Sigmoid colon (tissue), 4 donors: ENCODE data around the gene FEZ2.

ENCODE experiments used
- CTCF ChIP-seq, 4 experiments: fragments of 450-650 bp in 3 of 4; fragments of 200-600 bp in 1 of 4; IDR thresholded peaks; one replicate each; pipeline ENCODE4 v1.5.1; 2016 to 2019; ENCODE audit warnings: antibody characterized with exemption in 4 of 4, mild to moderate bottlenecking in 3 of 4, moderate library complexity in 2 of 4
- EP300 ChIP-seq, 4 donors: sonication (generic); formaldehyde crosslinking; IDR thresholded peaks; one replicate each; pipeline ENCODE4 v1.6.1; 2017; ENCODE audit warnings: antibody characterized with exemption in 4 of 4
- POLR2A ChIP-seq, 2 donors: fragments of 450-650 bp; IDR thresholded peaks; one replicate each; pipeline ENCODE4 v1.6.1; 2016; ENCODE audit warnings: antibody characterized with exemption in 2 of 2, mild to moderate bottlenecking in 2 of 2, moderate library complexity in 2 of 2
- POLR2AphosphoS5 ChIP-seq, 4 donors: sonication (generic); formaldehyde crosslinking; IDR thresholded peaks; one replicate each; pipeline ENCODE4 v1.6.1; 2017; ENCODE audit warnings: antibody characterized with exemption in 4 of 4

- TF ChIP-seq POLR2AphosphoS5 (IDR thresholded peaks at IDR 0.05), result no peak
- no peak for TF ChIP-seq CTCF (IDR thresholded peaks at IDR 0.05)
- no peak for TF ChIP-seq POLR2A (IDR thresholded peaks at IDR 0.05)
- TF ChIP-seq EP300 (IDR thresholded peaks at IDR 0.05), result no peak
These were observed 35.7 kb downstream of the FEZ2 start for GRCh38 chr2:36562240-36562639.
